ENCODE measurements around the gene PIAS4. TPM values are rescaled to one million over a fixed set of nuclear protein-coding genes. Genes with fewer than 3 reads are reported as not detected.
A peak's percentile ranks its signal among the peaks of the same experiment; 100 is the strongest.

Gene PIAS4
- 9.8 TPM for polyA plus RNA-seq (2013)

GRCh38 chr19:4007021-4007835 is at the start of gene PIAS4:
Gene PIAS4 (plus strand): TSS chr19:4007736. CDS start chr19:4007761, 25 bp downstream.
- CTCF ChIA-PET = interaction anchor here (0.6 to 2.2 kb wide), 2 partner anchors 19 to 22 kb away, joined by 3 to 12 read pairs; partner anchors contain the start of gene EEF2
- peak within 1 kb of the TSS; percentile 15 to 82 for H3K27ac ChIP-seq (ENCODE audit: insufficient read depth in 1 of 2, low read depth in 1 of 2, low read length in 2 of 2, poor library complexity in 1 of 2, severe bottlenecking in 2 of 2)
- peak; percentile 93 to 97 (median 97) for DNase-seq
- H3K4me1 ChIP-seq (ENCODE audit: control extremely low read depth in 1 of 4, control insufficient read depth in 4 of 4, insufficient read depth in 4 of 4, low read length in 3 of 4) = peaks cover 9 to 25% (median 17%) of the 10 kb centered on the region in 4 experiments
- no peaks in the 10 kb centered on the region for H3K27me3 ChIP-seq (replicated peaks in 2 of 5; ENCODE audit: control insufficient read depth in 4 of 5, insufficient read depth in 5 of 5, low read length in 4 of 5)
- WGBS (ENCODE audit: insufficient coverage) = 0% methylated on average over 70 of the region's 91 CpGs
- peaks cover 0 to 16% (median 6%) of the 10 kb centered on the region in 4 experiments for H3K36me3 ChIP-seq (ENCODE audit: control insufficient read depth in 4 of 4, insufficient read depth in 4 of 4, low read length in 3 of 4)
- no peaks in the 10 kb centered on the region for H3K9me3 ChIP-seq (ENCODE audit: control extremely low read depth in 1 of 5, control insufficient read depth in 4 of 5, insufficient read depth in 2 of 5, low read depth in 1 of 5, low read length in 4 of 5)
- peak within 1 kb of the TSS; percentile 82 to 96 (median 89) for H3K4me3 ChIP-seq (ENCODE audit: control insufficient read depth in 1 of 7, extremely low read depth in 1 of 7, insufficient read depth in 4 of 7, low read depth in 2 of 7, low read length in 6 of 7)
- POLR2A ChIA-PET = interaction anchor here (0.7 to 1.4 kb wide), 3 partner anchors 22 to 516 kb away, joined by 3 to 8 read pairs (median 3); partner anchors contain the start of gene EEF2

GRCh38 chr19:3958836-3959765 is 48.4 kb upstream of the PIAS4 start:
- 97% methylated on average over 83 of the region's 86 CpGs for WGBS (ENCODE audit: insufficient coverage)
- no peaks in the 10 kb centered on the region for H3K4me1 ChIP-seq (ENCODE audit: control extremely low read depth in 1 of 4, control insufficient read depth in 4 of 4, insufficient read depth in 4 of 4, low read length in 3 of 4)
- CTCF ChIA-PET = no interaction called here
- DNase-seq = no peak
- H3K9me3 ChIP-seq (ENCODE audit: control extremely low read depth in 1 of 5, control insufficient read depth in 4 of 5, insufficient read depth in 2 of 5, low read depth in 1 of 5, low read length in 4 of 5) = peaks cover 0 to 5% (median 0%) of the 10 kb centered on the region in 5 experiments
- H3K27ac ChIP-seq (ENCODE audit: insufficient read depth in 1 of 2, low read depth in 1 of 2, low read length in 2 of 2, poor library complexity in 1 of 2, severe bottlenecking in 2 of 2) = no peak overlapping the region
- peaks cover 7 to 60% (median 49%) of the 10 kb centered on the region in 4 experiments for H3K36me3 ChIP-seq (ENCODE audit: control insufficient read depth in 4 of 4, insufficient read depth in 4 of 4, low read length in 3 of 4)
- no peaks in the 10 kb centered on the region for H3K27me3 ChIP-seq (replicated peaks in 2 of 5; ENCODE audit: control insufficient read depth in 4 of 5, insufficient read depth in 5 of 5, low read length in 4 of 5)
- POLR2A ChIA-PET = no interaction called here
- H3K4me3 ChIP-seq (ENCODE audit: control insufficient read depth in 1 of 7, extremely low read depth in 1 of 7, insufficient read depth in 4 of 7, low read depth in 2 of 7, low read length in 6 of 7) = no peak overlapping the region

DNA sequence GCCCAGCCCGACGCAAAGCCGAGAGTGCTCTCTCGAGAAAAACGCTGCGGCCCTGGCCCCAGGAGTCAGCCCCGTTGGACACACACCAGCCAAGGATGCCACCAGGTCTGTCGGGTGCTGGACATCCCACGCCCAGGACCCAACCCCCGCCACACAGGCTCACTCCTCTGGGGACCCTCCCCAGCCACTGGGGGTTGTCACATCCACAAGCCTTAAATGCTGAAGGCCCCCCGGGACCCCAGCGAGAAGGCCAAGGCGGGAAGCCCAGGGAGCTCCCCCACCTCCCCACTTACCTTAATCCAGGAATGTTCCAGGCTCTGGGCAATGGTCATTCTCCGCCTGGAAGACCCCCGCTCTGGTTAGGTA is 47.8 kb upstream of the PIAS4 start:
- Histone ChIP-seq H3K27me3 (replicated peaks in 2 of 5; ENCODE audit: control insufficient read depth in 4 of 5, insufficient read depth in 5 of 5, low read length in 4 of 5) (no peaks in the 10 kb centered on the region), H3K4me3 (ENCODE audit: control insufficient read depth in 1 of 7, extremely low read depth in 1 of 7, insufficient read depth in 4 of 7, low read depth in 2 of 7, low read length in 6 of 7) (no peak overlapping the region), H3K9me3 (ENCODE audit: control extremely low read depth in 1 of 5, control insufficient read depth in 4 of 5, insufficient read depth in 2 of 5, low read depth in 1 of 5, low read length in 4 of 5) (peaks cover 0 to 5% (median 0%) of the 10 kb centered on the region in 5 experiments), H3K27ac (ENCODE audit: insufficient read depth in 1 of 2, low read depth in 1 of 2, low read length in 2 of 2, poor library complexity in 1 of 2, severe bottlenecking in 2 of 2) (no peak overlapping the region), H3K36me3 (ENCODE audit: control insufficient read depth in 4 of 4, insufficient read depth in 4 of 4, low read length in 3 of 4) (peaks cover 7 to 63% (median 51%) of the 10 kb centered on the region in 4 experiments), H3K4me1 (ENCODE audit: control extremely low read depth in 1 of 4, control insufficient read depth in 4 of 4, insufficient read depth in 4 of 4, low read length in 3 of 4) (no peaks in the 10 kb centered on the region)
- POLR2A ChIA-PET = no interaction called here
- CTCF ChIA-PET = no interaction called here
- DNase-seq = no peak
- over 99% methylated on average over 12 of the region's 15 CpGs for WGBS (ENCODE audit: insufficient coverage)

- no peaks in the 10 kb centered on the region for H3K27me3 ChIP-seq (replicated peaks in 2 of 5; ENCODE audit: control insufficient read depth in 4 of 5, insufficient read depth in 5 of 5, low read length in 4 of 5)
- H3K36me3 ChIP-seq (ENCODE audit: control insufficient read depth in 4 of 4, insufficient read depth in 4 of 4, low read length in 3 of 4) = peaks cover 7 to 68% (median 53%) of the 10 kb centered on the region in 4 experiments
- CTCF ChIA-PET = no interaction called here
- 95% methylated on average over 15 of the region's 24 CpGs for WGBS (ENCODE audit: insufficient coverage)
- no peaks in the 10 kb centered on the region for H3K4me1 ChIP-seq (ENCODE audit: control extremely low read depth in 1 of 4, control insufficient read depth in 4 of 4, insufficient read depth in 4 of 4, low read length in 3 of 4)
- DNase-seq = no peak
- no peak overlapping the region for H3K4me3 ChIP-seq (ENCODE audit: control insufficient read depth in 1 of 7, extremely low read depth in 1 of 7, insufficient read depth in 4 of 7, low read depth in 2 of 7, low read length in 6 of 7)
- peaks cover 0 to 5% (median 0%) of the 10 kb centered on the region in 5 experiments for H3K9me3 ChIP-seq (ENCODE audit: control extremely low read depth in 1 of 5, control insufficient read depth in 4 of 5, insufficient read depth in 2 of 5, low read depth in 1 of 5, low read length in 4 of 5)
- H3K27ac ChIP-seq (ENCODE audit: insufficient read depth in 1 of 2, low read depth in 1 of 2, low read length in 2 of 2, poor library complexity in 1 of 2, severe bottlenecking in 2 of 2) = no peak overlapping the region
- POLR2A ChIA-PET = no interaction called here
These were observed 46.5 kb upstream of the PIAS4 start for GRCh38 chr19:3961007-3961406.

GRCh38 chr19:3963458-3964255 is 43.9 kb upstream of the PIAS4 start:
- Histone ChIP-seq H3K27me3 (replicated peaks in 2 of 5; ENCODE audit: control insufficient read depth in 4 of 5, insufficient read depth in 5 of 5, low read length in 4 of 5) (no peaks in the 10 kb centered on the region), H3K36me3 (ENCODE audit: control insufficient read depth in 4 of 4, insufficient read depth in 4 of 4, low read length in 3 of 4) (peaks cover 7 to 69% (median 56%) of the 10 kb centered on the region in 4 experiments), H3K9me3 (ENCODE audit: control extremely low read depth in 1 of 5, control insufficient read depth in 4 of 5, insufficient read depth in 2 of 5, low read depth in 1 of 5, low read length in 4 of 5) (peaks cover 0 to 3% (median 0%) of the 10 kb centered on the region in 5 experiments), H3K27ac (ENCODE audit: insufficient read depth in 1 of 2, low read depth in 1 of 2, low read length in 2 of 2, poor library complexity in 1 of 2, severe bottlenecking in 2 of 2) (no peak overlapping the region), H3K4me3 (ENCODE audit: control insufficient read depth in 1 of 7, extremely low read depth in 1 of 7, insufficient read depth in 4 of 7, low read depth in 2 of 7, low read length in 6 of 7) (no peak overlapping the region), H3K4me1 (ENCODE audit: control extremely low read depth in 1 of 4, control insufficient read depth in 4 of 4, insufficient read depth in 4 of 4, low read length in 3 of 4) (peaks cover 0 to 2% (median 1%) of the 10 kb centered on the region in 4 experiments)
- POLR2A ChIA-PET = no interaction called here
- CTCF ChIA-PET = no interaction called here
- DNase-seq = no peak
- 98% methylated on average over 31 of the region's 35 CpGs for WGBS (ENCODE audit: insufficient coverage)

DNA sequence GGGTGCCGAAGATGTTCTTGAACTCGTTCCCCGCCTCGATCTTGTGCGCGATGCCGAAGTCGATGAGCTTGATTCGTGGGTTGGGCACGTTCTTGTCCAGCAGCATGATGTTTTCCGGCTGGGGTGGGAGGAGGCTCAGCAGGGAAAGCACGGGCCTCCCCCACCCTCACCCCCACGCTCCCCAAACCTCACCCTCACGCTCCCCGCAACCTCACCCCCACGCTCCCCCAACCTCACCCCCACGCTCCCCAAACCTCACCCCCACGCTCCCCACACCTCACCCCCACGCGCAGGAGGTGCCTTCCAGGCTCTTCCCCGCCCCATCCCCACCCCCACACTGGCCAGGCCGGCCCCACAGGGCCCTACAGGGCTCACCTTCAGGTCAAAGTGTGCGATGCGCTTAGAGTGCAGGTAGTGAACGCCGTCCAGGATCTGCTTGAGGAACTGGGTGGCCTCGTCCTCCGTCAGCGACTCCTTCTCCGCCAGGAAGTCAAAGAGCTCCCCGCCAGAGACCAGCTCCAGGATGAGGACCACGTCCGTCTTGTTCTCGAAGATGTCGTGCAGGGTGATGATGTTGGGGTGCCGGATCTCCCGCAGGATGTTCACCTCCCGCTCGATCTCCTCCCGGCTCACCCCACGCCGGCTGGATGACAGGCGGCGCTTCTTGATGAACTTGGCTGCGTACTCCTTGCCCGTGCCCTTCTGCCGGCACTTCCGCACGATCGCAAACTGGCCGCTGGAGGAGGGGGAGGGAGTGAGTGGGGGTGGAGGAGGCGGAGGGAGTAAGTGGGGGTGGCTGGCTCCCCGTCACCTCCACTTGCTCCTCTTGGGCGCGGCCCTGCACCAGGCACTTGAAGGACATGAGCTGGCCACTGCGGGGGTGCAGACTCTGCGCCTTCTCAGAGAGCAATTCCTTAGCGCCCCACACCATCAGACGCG is 43.0 kb upstream of the PIAS4 start:
- no peak overlapping the region for H3K4me3 ChIP-seq (ENCODE audit: control insufficient read depth in 1 of 7, extremely low read depth in 1 of 7, insufficient read depth in 4 of 7, low read depth in 2 of 7, low read length in 6 of 7)
- peaks cover 7 to 64% (median 51%) of the 10 kb centered on the region in 4 experiments for H3K36me3 ChIP-seq (ENCODE audit: control insufficient read depth in 4 of 4, insufficient read depth in 4 of 4, low read length in 3 of 4)
- peaks cover 0 to 11% (median 9%) of the 10 kb centered on the region in 4 experiments for H3K4me1 ChIP-seq (ENCODE audit: control extremely low read depth in 1 of 4, control insufficient read depth in 4 of 4, insufficient read depth in 4 of 4, low read length in 3 of 4)
- no peak for DNase-seq
- CTCF ChIA-PET = interaction anchor here (1.6 kb wide), 1 partner anchor 14 kb away, joined by 3 read pairs; no protein-coding TSS in a partner anchor
- no peak overlapping the region for H3K27ac ChIP-seq (ENCODE audit: insufficient read depth in 1 of 2, low read depth in 1 of 2, low read length in 2 of 2, poor library complexity in 1 of 2, severe bottlenecking in 2 of 2)
- no peaks in the 10 kb centered on the region for H3K27me3 ChIP-seq (replicated peaks in 2 of 5; ENCODE audit: control insufficient read depth in 4 of 5, insufficient read depth in 5 of 5, low read length in 4 of 5)
- WGBS (ENCODE audit: insufficient coverage) = 96% methylated on average over 45 of the region's 60 CpGs
- H3K9me3 ChIP-seq (ENCODE audit: control extremely low read depth in 1 of 5, control insufficient read depth in 4 of 5, insufficient read depth in 2 of 5, low read depth in 1 of 5, low read length in 4 of 5) = no peaks in the 10 kb centered on the region
- POLR2A ChIA-PET = no interaction called here
